ENCODE measurements around the gene PSMD8. TPM values are rescaled to one million over a fixed set of nuclear protein-coding genes. Genes with fewer than 3 reads are reported as not detected.

PSMD8 gene
- total and polyA plus RNA-seq, 2 donors (not counting 3 experiments of a cell fraction or from before 2014, with no cell fraction given) = 203 to 543 TPM

- no peaks in the 10 kb centered on the region for H3K79me2 ChIP-seq (ENCODE audit: control insufficient read depth, insufficient read depth, low read length)
- dilution Hi-C loops (cut with MboI; ENCODE audit: extremely low pct_ligation_motif_present, low sequenced_read_pairs) (no loop called here), intact Hi-C loops (cut with micrococcal nuclease) (no loop called here)
- H3K27ac ChIP-seq (ENCODE audit: insufficient read depth, low read depth, low read length) = no peak overlapping the region
- DNase-seq (ENCODE audit: low read depth, low spot score) (no peak), FAIRE-seq (no peak)
- no peak overlapping the region for H3K4me3 ChIP-seq (replicated peaks in 1 of 3; ENCODE audit: insufficient read depth in 1 of 3, low read depth in 1 of 3, low read length in 3 of 3)
- H2AFZ ChIP-seq (ENCODE audit: low read depth, low read length) = no peak overlapping the region
- no peaks in the 10 kb centered on the region for H3K9me3 ChIP-seq (replicated peaks; ENCODE audit: control insufficient read depth, insufficient read depth, low read length)
- no peak for TF ChIP-seq POLR2AphosphoS5 (IDR thresholded peaks at IDR 0.05; ENCODE audit: insufficient read depth, low read depth, low read length)
- TF ChIP-seq FOS (IDR thresholded peaks at IDR 0.05; ENCODE audit: borderline replicate concordance, insufficient read depth, low read length) = no peak
- no peak for TF ChIP-seq MYC (IDR thresholded peaks at IDR 0.05; ENCODE audit: low read depth, low read length)
- no peak for TF ChIP-seq MAX (IDR thresholded peaks at IDR 0.05; ENCODE audit: insufficient read depth, insufficient read length)
- TF ChIP-seq CTCF (IDR thresholded peaks at IDR 0.05; ENCODE audit: extremely low read depth in 1 of 2, insufficient read depth in 1 of 2, low read depth in 1 of 2, low read length in 2 of 2) = no peak
- TF ChIP-seq GATA2 (IDR thresholded peaks at IDR 0.05; ENCODE audit: insufficient read depth, insufficient read length, low read depth, low read length) = no peak
- TF ChIP-seq POLR2A (IDR thresholded peaks at IDR 0.05; ENCODE audit: low read depth, low read length) = no peak
- TF ChIP-seq JUN (IDR thresholded peaks at IDR 0.05; ENCODE audit: borderline replicate concordance, insufficient read depth, insufficient read length, low read depth) = no peak
- no peak for TF ChIP-seq EZH2 (IDR thresholded peaks at IDR 0.05; ENCODE audit: borderline replicate concordance, low read depth, low read length, severe bottlenecking)
- peaks cover 0 to 2% of the 10 kb centered on the region in 2 experiments for H3K27me3 ChIP-seq (ENCODE audit: control insufficient read depth in 2 of 2, insufficient read depth in 2 of 2, low read length in 2 of 2)
- CTCF ChIA-PET = interaction anchor here (0.9 kb wide), 1 partner anchor 15 kb away, joined by 3 read pairs; no protein-coding TSS in a partner anchor
- H3K4me2 ChIP-seq (ENCODE audit: insufficient read depth, low read length) = no peak overlapping the region
- H3K9me1 ChIP-seq (replicated peaks; ENCODE audit: control insufficient read depth, extremely low read depth, insufficient read depth, low read length) = no peaks in the 10 kb centered on the region
- H4K20me1 ChIP-seq (replicated peaks; ENCODE audit: control insufficient read depth, extremely low read depth, insufficient read depth, low read length) = no peaks in the 10 kb centered on the region
- no TSS peak for BruUV-seq (replicated peaks)
- no peak overlapping the region for H3K9ac ChIP-seq (replicated peaks; ENCODE audit: extremely low read depth, insufficient read depth, low read length)
- no peaks in the 10 kb centered on the region for H3K4me1 ChIP-seq (ENCODE audit: control insufficient read depth, extremely low read depth, insufficient read depth, low read length)
- POLR2A ChIA-PET = no interaction called here
- no peaks in the 10 kb centered on the region for H3K36me3 ChIP-seq (ENCODE audit: control insufficient read depth in 2 of 2, extremely low read depth in 1 of 2, insufficient read depth in 2 of 2, low read length in 2 of 2)
Observed at GRCh38 chr19:38346837-38347236, 27.5 kb upstream of the PSMD8 start.
